Nephron (organoid): ENCODE results near the gene ARHGAP12.

Source experiments
- H3K27ac Mint-ChIP-seq, 3 experiments: 2 replicates each; pipeline ENCODE4 v1.8.0; 2020; ENCODE audit warnings: mixed read lengths in 3 of 3, mild to moderate bottlenecking in 2 of 3, moderate library complexity in 1 of 3
- H3K27me3 Mint-ChIP-seq: 2 replicates; pipeline ENCODE4 v1.8.0; 2021; ENCODE audit warnings: low read depth, mild to moderate bottlenecking, moderate library complexity, mixed read lengths
- H3K36me3 Mint-ChIP-seq: 2 replicates; pipeline ENCODE4 v1.8.0; 2020; ENCODE audit warnings: low read depth, mixed read lengths
- H3K4me1 Mint-ChIP-seq: 2 replicates; pipeline ENCODE4 v1.8.0; 2020; ENCODE audit warnings: mixed read lengths
- H3K4me3 Mint-ChIP-seq, 3 experiments: 2 replicates each; pipeline ENCODE4 v1.8.0; 2020; ENCODE audit warnings: mild to moderate bottlenecking in 3 of 3, mixed read lengths in 3 of 3, moderate library complexity in 2 of 3
- H3K9me3 Mint-ChIP-seq: 2 replicates; pipeline ENCODE4 v1.8.0; 2020; ENCODE audit warnings: mixed read lengths
- CTCF ChIP-seq, 3 experiments: fragments of 200-600 bp; sonication (generic); IDR thresholded peaks; one replicate each; pipeline ENCODE4 v1.5.0; 2021; ENCODE audit warnings: antibody characterized with exemption in 3 of 3; ENCODE audit not compliant: unreplicated experiment in 3 of 3

Gene ARHGAP12

GRCh38 chr10:31847515-31847914 lies 81.1 kb downstream of the ARHGAP12 start:
- H3K4me3 Mint-ChIP-seq = no peak overlapping the region
- no peaks in the 10 kb centered on the region for H3K4me1 Mint-ChIP-seq
- H3K9me3 Mint-ChIP-seq = peaks cover 3% of the 10 kb centered on the region
- no peaks in the 10 kb centered on the region for H3K27me3 Mint-ChIP-seq
- H3K27ac Mint-ChIP-seq = no peak overlapping the region
- H3K36me3 Mint-ChIP-seq = peaks cover 48% of the 10 kb centered on the region
- no peak for TF ChIP-seq CTCF (IDR thresholded peaks at IDR 0.05; ENCODE audit: unreplicated experiment in 3 of 3)

GRCh38 chr10:31838709-31839108 lies 89.9 kb downstream of the ARHGAP12 start:
- H3K9me3 Mint-ChIP-seq = no peaks in the 10 kb centered on the region
- H3K4me3 Mint-ChIP-seq = no peak overlapping the region
- TF ChIP-seq CTCF (IDR thresholded peaks at IDR 0.05; ENCODE audit: unreplicated experiment in 3 of 3) = no peak
- H3K27ac Mint-ChIP-seq = no peak overlapping the region
- peaks cover 1% of the 10 kb centered on the region for H3K4me1 Mint-ChIP-seq
- peaks cover 7% of the 10 kb centered on the region for H3K36me3 Mint-ChIP-seq
- H3K27me3 Mint-ChIP-seq = no peaks in the 10 kb centered on the region

- Mint-ChIP-seq H3K27me3 (no peaks in the 10 kb centered on the region), H3K4me1 (peaks cover 5% of the 10 kb centered on the region), H3K36me3 (peaks cover 7% of the 10 kb centered on the region), H3K9me3 (no peaks in the 10 kb centered on the region), H3K27ac (no peak overlapping the region), H3K4me3 (no peak overlapping the region)
- TF ChIP-seq CTCF (IDR thresholded peaks at IDR 0.05; ENCODE audit: unreplicated experiment in 3 of 3) = no peak
Measured at GRCh38 chr10:31838065-31838464, 90.6 kb downstream of the ARHGAP12 start.

GRCh38 chr10:31836569-31837406 lies 91.8 kb downstream of the ARHGAP12 start:
- no peak overlapping the region for H3K4me3 Mint-ChIP-seq
- H3K9me3 Mint-ChIP-seq = no peaks in the 10 kb centered on the region
- H3K27me3 Mint-ChIP-seq = no peaks in the 10 kb centered on the region
- H3K4me1 Mint-ChIP-seq = peaks cover 5% of the 10 kb centered on the region
- peak overlapping the region in 1 of 3 experiments; percentile 11 for H3K27ac Mint-ChIP-seq
- TF ChIP-seq CTCF (IDR thresholded peaks at IDR 0.05; ENCODE audit: unreplicated experiment in 3 of 3) = peak; percentile 66 to 79 (median 73)
- H3K36me3 Mint-ChIP-seq = peaks cover 7% of the 10 kb centered on the region

GRCh38 chr10:31833753-31834152 lies 94.9 kb downstream of the ARHGAP12 start:
- Mint-ChIP-seq H3K36me3 (peaks cover 7% of the 10 kb centered on the region), H3K27me3 (no peaks in the 10 kb centered on the region), H3K27ac (no peak overlapping the region), H3K4me1 (peaks cover 5% of the 10 kb centered on the region), H3K9me3 (no peaks in the 10 kb centered on the region), H3K4me3 (no peak overlapping the region)
- TF ChIP-seq CTCF (IDR thresholded peaks at IDR 0.05; ENCODE audit: unreplicated experiment in 3 of 3) = no peak

GRCh38 chr10:31832261-31832660 lies 96.4 kb downstream of the ARHGAP12 start:
- Mint-ChIP-seq H3K9me3 (no peaks in the 10 kb centered on the region), H3K4me1 (peaks cover 5% of the 10 kb centered on the region), H3K36me3 (peaks cover 4% of the 10 kb centered on the region), H3K27ac (no peak overlapping the region), H3K4me3 (no peak overlapping the region), H3K27me3 (no peaks in the 10 kb centered on the region)
- no peak for TF ChIP-seq CTCF (IDR thresholded peaks at IDR 0.05; ENCODE audit: unreplicated experiment in 3 of 3)
